Stimulated activated CD4-positive, alpha-beta T cell treated with anti-CD3 and anti-CD28 coated beads, TNF-alpha, amount 100 ng/mL, for 24 hours (primary cell): Measurements from ENCODE around the gene FRMPD4.

Experiments used
- DNase-seq, 3 experiments: peaks; one replicate each; pipeline ENCODE4 v3.0.0-alpha.2; 2020; ENCODE audit warnings: low read depth in 3 of 3

FRMPD4 gene

DNA sequence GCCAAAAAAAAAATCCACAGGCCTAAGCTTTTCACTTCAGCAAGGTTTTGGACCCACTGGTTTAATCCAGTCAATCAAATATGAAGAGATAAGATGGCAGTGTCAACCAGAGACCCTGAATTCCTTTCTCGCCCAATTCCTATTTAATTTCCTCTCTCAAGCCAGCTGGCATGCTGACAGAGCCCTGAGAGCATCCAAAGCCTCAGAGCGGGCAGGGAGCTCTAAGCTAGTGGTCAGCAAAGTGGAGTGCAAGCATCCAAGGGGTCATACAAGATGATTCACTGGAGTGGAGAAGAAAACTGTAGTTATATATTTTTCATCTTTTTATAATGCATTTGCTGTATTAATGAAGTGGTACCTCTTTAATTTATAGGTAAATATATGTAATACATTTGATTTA is 615.1 kb downstream of the FRMPD4 start:
- DNase-seq: no peak

DNA sequence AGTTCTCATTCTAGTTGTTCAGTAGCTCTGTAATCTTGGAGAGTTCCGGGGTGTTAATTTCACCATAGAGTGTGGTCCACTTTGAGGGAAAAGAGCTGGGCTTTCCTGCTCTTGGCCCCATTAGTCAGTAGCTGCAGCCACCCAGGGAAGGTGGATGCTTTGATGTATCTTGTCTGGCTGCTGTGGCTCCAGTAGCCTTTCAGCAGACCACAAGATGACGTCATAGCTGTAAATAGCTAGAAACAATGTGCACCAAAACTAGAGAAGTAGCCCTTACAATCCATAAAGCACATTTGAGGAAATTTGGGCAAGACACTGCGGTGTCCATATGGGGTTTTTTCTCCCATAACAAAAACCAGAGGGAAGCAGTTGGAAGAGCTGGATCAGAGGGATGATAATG is 620.0 kb downstream of the FRMPD4 start:
- DNase-seq: no peak

DNA sequence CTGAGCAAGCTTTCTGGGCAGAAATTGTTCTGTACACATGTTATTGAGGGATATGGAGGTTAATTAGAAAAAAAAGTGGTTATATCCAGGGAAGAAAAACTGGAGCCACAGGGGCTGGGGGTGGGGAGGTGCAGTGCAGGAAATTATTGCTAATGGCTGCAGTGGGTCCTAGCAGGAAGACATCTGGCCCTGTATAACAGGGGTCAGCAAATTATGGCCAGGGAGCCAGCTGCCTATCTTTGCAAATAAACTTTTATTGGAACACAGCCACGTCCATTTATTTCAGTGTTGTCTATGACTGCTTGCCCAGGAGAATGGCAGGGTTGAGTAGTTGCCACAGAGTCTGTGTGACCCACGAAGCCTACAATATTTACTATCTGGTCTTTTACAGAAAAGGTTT is 629.6 kb downstream of the FRMPD4 start:
- DNase-seq: no peak

DNA sequence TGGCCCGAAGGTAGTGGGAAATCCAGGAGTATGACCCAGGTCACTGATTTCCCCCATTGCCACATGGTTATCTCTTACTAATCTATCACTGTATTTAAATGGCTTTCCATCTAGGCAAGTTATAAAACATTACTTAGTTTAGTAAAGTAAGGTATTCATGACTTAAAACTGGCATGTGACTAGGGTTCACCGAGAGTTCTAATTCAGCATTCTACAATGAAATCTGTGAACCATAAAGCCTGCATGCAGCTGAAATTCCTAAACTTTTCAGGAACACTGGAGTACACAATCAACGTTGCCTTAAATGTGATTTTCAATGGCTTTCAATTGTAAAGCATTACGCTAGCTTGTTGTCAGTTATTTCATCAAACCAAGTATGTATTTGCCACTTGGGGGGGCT is 630.2 kb downstream of the FRMPD4 start:
- no peak for DNase-seq

DNA sequence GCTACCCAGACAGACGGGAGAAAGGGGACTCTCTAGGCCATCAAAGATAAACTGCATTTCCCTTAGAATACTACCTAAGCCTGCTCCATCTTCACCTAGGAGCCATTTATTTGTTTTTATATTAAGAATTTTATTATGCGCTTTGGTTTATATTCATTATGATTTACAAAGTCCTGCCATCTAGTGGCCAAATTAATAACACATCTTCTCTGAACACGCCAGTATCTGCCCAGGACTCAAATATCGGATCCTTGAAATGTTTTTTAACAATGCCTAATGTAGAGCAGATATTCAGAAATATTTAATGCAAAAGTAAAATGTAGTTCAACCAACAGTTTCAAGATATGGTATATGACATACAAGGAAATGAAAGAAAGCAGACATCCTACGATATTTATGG is 632.2 kb downstream of the FRMPD4 start:
- no peak for DNase-seq

DNA sequence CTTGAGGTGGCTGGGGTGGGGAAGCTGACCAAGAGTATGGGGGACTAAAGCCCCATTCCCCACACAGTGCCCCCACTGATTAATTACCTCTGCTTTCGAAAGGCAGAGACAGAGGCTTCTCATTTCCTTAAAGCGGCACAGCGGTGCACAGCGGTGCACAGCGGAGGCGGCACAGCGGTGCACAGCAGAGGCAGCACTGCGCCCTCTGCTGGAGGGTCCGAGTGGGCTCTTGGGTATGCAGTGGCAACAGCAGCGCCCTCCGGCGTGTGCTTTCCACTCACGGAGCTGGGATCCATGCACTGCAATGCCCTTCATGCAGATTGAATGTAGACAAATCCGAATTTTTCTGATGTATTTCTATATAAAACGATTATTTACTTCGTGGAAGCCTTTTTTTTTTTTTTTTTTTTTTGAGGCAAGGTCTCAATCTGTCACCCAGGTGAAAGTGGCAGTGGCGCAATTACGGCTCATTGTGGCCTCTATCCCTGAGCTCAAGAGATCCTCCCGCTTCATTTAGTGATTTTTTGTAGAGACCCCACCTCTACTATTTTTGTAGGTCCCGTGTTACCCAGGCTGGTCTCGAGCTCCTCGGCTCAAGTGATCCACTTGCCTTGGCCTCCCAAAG is 633.3 kb downstream of the FRMPD4 start:
- peak in 2 of 3 experiments; percentile 32 to 68 for DNase-seq
